ENCODE measurements around the gene DNAJC4. TPM values are rescaled to one million over a fixed set of nuclear protein-coding genes. Genes with fewer than 3 reads are reported as not detected.
"Not testable (repeated sequence)": the region's sequence is repeated elsewhere in the genome, so short reads cannot be mapped to it uniquely, and the experiment has no call there.

The DNAJC4 gene
- total RNA-seq, 1 donor, result 9.8 TPM

DNA sequence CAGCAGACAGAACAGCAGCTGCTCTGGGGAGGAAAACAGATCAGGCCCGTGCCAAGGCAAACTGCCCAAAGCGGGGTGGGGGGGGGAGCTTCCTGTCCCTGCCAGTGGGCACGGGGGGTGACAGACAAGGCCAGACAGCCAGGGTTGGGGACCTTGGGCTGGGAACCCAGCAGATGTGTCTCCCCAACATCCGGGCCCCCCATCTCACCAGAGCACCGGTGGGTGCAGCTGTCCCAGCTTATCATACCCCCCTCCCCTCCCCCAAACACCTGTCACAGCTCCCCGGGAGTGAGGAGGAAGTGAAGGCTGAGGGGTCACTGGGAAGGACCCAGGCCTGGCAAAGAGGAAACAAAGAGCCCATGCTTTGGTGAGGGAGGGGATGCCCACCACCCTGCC, 15.1 kb downstream of the DNAJC4 start:
- H3K9me3 ChIP-seq (ENCODE audit: low read depth, low read length), result no peaks in the 10 kb centered on the region
- H3K27ac ChIP-seq (ENCODE audit: low read depth, low read length), result peak overlapping the region; percentile 85
- H3K4me3 ChIP-seq (ENCODE audit: insufficient read depth, low read length), result peak overlapping the region; percentile 97
- peak overlapping the region; percentile 91 for H3K4me2 ChIP-seq (ENCODE audit: insufficient read depth, low read length)
- H2AFZ ChIP-seq (ENCODE audit: low read length), result no peak overlapping the region
- peak; percentile 94 for DNase-seq (ENCODE audit: insufficient read length, low spot score, missing footprints)
- TF ChIP-seq, protein P1, sequence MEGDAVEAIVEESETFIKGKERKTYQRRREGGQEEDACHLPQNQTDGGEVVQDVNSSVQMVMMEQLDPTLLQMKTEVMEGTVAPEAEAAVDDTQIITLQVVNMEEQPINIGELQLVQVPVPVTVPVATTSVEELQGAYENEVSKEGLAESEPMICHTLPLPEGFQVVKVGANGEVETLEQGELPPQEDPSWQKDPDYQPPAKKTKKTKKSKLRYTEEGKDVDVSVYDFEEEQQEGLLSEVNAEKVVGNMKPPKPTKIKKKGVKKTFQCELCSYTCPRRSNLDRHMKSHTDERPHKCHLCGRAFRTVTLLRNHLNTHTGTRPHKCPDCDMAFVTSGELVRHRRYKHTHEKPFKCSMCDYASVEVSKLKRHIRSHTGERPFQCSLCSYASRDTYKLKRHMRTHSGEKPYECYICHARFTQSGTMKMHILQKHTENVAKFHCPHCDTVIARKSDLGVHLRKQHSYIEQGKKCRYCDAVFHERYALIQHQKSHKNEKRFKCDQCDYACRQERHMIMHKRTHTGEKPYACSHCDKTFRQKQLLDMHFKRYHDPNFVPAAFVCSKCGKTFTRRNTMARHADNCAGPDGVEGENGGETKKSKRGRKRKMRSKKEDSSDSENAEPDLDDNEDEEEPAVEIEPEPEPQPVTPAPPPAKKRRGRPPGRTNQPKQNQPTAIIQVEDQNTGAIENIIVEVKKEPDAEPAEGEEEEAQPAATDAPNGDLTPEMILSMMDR (IDR thresholded peaks at IDR 0.05; ENCODE audit: extremely low read depth, low read depth, low read length), result no peak
- H4K20me1 ChIP-seq (ENCODE audit: insufficient read depth, low read length), result peaks cover 8% of the 10 kb centered on the region
- H3K79me2 ChIP-seq (ENCODE audit: insufficient read depth, low read length), result peaks cover 42% of the 10 kb centered on the region
- peaks cover 29% of the 10 kb centered on the region for H3K4me1 ChIP-seq (ENCODE audit: insufficient read depth, low read length)
- peaks cover 15% of the 10 kb centered on the region for H3K36me3 ChIP-seq (ENCODE audit: insufficient read depth, low read length)
- H3K27me3 ChIP-seq (ENCODE audit: insufficient read depth, low read length), result no peaks in the 10 kb centered on the region

DNA sequence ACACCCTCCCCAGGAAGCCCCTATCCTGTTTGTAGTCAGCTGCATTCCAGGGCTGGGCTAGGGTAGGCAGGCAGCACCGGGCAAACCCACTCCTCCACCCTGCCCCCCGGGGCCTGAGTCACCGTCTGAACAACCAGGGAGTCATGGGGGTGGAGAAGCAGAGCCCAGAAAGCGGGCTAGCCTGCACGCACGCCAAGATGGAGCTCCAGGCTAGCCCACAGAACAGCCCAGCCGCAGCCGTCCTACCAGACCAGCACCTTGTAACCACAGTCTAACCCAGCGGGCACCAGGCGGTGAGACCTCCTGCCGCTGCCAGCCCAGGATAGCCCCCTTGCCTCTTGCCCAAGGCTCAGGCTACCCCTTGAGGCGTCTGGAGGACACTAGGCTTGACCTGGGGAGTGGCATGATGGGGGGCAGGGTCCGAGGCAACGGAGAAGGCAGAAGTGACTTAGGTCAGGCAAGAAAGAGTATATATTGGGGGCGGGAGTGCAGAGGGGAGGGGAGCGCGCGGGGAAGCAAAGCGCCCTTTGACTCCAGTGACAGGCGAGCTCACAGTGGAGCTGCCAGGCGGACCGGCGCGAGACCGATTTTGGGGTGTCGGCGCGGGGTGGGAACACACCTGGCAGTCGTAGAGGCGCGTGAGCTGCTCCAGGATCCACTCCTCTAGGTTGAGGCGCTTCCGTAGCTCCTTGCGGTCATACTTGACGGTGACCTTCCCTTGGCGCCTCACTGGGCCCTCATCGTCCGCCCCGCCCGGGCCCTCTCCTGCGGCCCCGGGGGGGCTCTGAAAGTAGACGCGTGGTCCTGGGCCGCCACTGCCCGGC, 15.7 kb downstream of the DNAJC4 start:
- peaks cover 15% of the 10 kb centered on the region for H3K36me3 ChIP-seq (ENCODE audit: insufficient read depth, low read length)
- peaks cover 8% of the 10 kb centered on the region for H4K20me1 ChIP-seq (ENCODE audit: insufficient read depth, low read length)
- peaks cover 42% of the 10 kb centered on the region for H3K79me2 ChIP-seq (ENCODE audit: insufficient read depth, low read length)
- H3K27me3 ChIP-seq (ENCODE audit: insufficient read depth, low read length), result no peaks in the 10 kb centered on the region
- peaks cover 30% of the 10 kb centered on the region for H3K4me1 ChIP-seq (ENCODE audit: insufficient read depth, low read length)
- peak overlapping the region; percentile 97 for H3K4me3 ChIP-seq (ENCODE audit: insufficient read depth, low read length)
- TF ChIP-seq, protein P1 (IDR thresholded peaks at IDR 0.05; ENCODE audit: extremely low read depth, low read depth, low read length), result no peak
- peak; percentile 100 for DNase-seq (ENCODE audit: insufficient read length, low spot score, missing footprints)
- peak overlapping the region; percentile 85 for H3K27ac ChIP-seq (ENCODE audit: low read depth, low read length)
- no peaks in the 10 kb centered on the region for H3K9me3 ChIP-seq (ENCODE audit: low read depth, low read length)
- H3K4me2 ChIP-seq (ENCODE audit: insufficient read depth, low read length), result peak overlapping the region; percentile 91
- peak overlapping the region; percentile 15 for H2AFZ ChIP-seq (ENCODE audit: low read length)

GRCh38 chr11:64246621-64246870, 16.2 kb downstream of the DNAJC4 start:
- not testable (repeated sequence) for H4K20me1 ChIP-seq (ENCODE audit: insufficient read depth, low read length)

DNA sequence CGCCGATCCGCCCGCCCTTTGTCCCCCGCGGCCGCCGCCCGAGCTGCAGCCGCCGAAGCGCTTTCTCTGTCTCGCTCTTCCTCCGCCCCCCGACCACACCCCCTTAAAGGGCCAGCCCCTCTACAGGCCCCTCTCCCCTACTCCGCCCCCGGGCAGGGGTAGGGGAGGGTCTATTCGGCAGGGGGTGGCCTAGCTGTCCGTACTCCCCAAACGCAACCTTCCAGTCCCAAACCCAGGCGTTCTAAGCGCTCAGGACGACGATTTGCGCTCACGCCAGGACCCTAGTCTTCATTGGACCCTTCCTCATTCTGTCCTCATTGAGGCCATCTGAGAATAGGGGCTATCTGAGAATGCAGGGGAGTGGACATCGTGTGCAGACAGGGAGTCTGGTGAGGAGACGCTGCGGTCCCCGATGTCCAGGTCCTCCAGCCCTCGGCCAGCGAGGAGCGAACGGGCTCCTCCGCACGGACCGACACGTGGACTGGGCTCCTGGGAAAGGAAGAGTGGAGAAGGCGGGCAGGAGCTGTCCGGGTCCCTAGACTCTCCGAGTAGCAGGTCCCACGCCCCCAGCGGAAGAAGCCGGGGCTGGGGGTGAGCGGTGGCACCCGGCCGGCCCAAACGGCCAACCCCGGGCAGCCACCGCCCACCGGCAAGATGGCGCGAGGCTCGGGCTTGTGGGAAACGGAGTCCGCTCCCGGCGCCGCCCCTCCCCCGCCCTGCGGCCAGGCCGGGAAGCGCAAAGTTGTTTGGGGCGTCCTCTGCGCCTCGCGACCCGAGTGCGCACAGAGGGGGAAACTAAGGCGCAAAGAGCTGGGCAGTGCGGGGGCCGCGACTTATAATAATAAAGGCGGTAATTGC, 16.8 kb downstream of the DNAJC4 start, which contains the start of gene PPP1R14B:
TSS of gene PPP1R14B (minus strand) at position 73 of the 858 bp plus-strand sequence. CDS start 270 bp downstream, outside the sequence.
- TF ChIP-seq, protein P1 (IDR thresholded peaks at IDR 0.05; ENCODE audit: extremely low read depth, low read depth, low read length), result no peak
- DNase-seq (ENCODE audit: insufficient read length, low spot score, missing footprints), result peak; percentile 100
- Histone ChIP-seq H4K20me1 (ENCODE audit: insufficient read depth, low read length) (peaks cover 8% of the 10 kb centered on the region), H3K36me3 (ENCODE audit: insufficient read depth, low read length) (peaks cover 15% of the 10 kb centered on the region), H3K27ac (ENCODE audit: low read depth, low read length) (peak within 1 kb of the TSS; percentile 85), H3K4me2 (ENCODE audit: insufficient read depth, low read length) (peak within 1 kb of the TSS; percentile 93), H3K27me3 (ENCODE audit: insufficient read depth, low read length) (no peaks in the 10 kb centered on the region), H3K4me1 (ENCODE audit: insufficient read depth, low read length) (peaks cover 29% of the 10 kb centered on the region), H3K4me3 (ENCODE audit: insufficient read depth, low read length) (peak within 1 kb of the TSS; percentile 97), H3K79me2 (ENCODE audit: insufficient read depth, low read length) (peaks cover 42% of the 10 kb centered on the region), H2AFZ (ENCODE audit: low read length) (peak within 1 kb of the TSS; percentile 75), H3K9me3 (ENCODE audit: low read depth, low read length) (no peaks in the 10 kb centered on the region)

More at GRCh38 chr11:64246621-64246870, 16.2 kb downstream of the DNAJC4 start:
- H3K9me3 ChIP-seq (ENCODE audit: low read depth, low read length); DNase-seq (ENCODE audit: insufficient read length, low spot score, missing footprints); H2AFZ ChIP-seq (ENCODE audit: low read length); H3K27ac ChIP-seq (ENCODE audit: low read depth, low read length); H3K27me3 ChIP-seq (ENCODE audit: insufficient read depth, low read length); H3K4me2 ChIP-seq (ENCODE audit: insufficient read depth, low read length): not testable (repeated sequence)
- Histone ChIP-seq H3K79me2 (ENCODE audit: insufficient read depth, low read length) (peaks cover 42% of the 10 kb centered on the region), H3K36me3 (ENCODE audit: insufficient read depth, low read length) (peaks cover 15% of the 10 kb centered on the region), H3K4me1 (ENCODE audit: insufficient read depth, low read length) (peaks cover 30% of the 10 kb centered on the region), H3K4me3 (ENCODE audit: insufficient read depth, low read length) (peak overlapping the region; percentile 97)
